Measurements from ENCODE around the gene PIGBOS1.
A peak's percentile ranks its signal among the peaks of the same experiment; 100 is the strongest.
"Not testable (repeated sequence)": the region's sequence is repeated elsewhere in the genome, so short reads cannot be mapped to it uniquely, and the experiment has no call there.

Gene PIGBOS1, protein sequence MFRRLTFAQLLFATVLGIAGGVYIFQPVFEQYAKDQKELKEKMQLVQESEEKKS

DNA sequence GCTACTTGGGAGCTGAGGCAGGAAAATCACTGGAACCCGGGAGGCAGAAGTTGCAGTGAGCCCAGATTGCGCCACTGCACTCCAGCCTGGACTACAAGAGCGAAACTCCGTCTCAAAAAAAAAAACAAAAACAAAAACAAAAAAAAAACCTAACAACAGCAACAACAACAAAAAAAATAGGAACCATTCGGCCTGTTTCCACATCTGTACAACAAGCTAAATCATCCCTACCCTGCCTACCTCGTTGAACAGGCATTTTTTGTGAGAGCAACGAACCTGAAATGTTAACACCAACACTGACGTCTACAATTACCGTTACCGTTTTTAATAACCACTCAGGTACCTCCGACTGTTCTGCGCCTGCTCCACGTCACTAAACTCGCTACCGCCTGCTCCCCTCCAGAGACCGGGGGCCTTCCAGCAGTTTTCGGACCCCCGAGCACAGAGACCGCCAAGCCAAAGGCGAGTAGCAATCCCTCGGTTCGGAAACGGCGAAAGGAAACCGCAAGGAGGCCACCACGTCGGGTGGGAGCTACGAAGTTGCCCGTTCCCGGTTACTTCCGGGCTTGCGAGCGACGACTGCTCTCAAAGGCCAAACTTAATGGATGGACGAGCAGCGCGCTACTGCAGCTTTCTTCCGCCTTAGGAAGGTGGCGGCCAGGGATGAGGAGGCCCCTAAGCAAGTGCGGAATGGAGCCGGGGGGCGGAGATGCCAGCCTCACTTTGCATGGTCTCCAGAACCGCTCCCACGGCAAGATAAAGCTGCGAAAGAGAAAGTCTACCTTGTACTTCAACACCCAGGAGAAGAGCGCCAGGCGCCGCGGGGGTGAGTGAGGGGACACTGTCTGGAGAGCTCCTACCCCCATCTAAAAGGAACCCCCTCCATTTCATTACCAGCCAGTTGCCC lies at the start of gene PIGBOS1, which contains the start of gene PIGB:
Gene PIGBOS1 (minus strand): TSS at position 536 of the 907 bp plus-strand sequence. CDS start 1,331 bp downstream, outside the sequence.
Gene PIGB (plus strand): TSS at position 635 of the 907 bp plus-strand sequence. CDS start 29 bp downstream, at position 664.
- DNase-seq, result peak; percentile 89

DNA sequence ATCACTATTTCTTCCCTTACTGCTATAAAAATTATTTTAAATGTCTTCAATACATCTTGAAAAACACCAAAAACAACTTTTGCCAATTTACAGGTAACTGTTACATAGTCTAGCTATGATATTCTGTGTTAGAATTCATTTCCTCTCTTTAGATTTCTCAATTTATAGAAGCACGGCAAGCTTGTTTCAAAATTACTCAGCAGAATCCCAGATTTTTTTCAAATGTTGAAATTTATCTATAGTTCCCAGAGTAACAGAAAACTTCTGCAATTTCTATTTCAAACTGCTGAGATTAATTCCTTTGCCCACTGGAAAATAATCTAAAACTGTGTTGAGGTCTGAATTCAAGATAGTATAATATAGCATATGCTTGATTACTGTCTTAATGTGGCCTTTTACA lies 48.1 kb upstream of the PIGBOS1 start:
- DNase-seq, result no peak

DNA sequence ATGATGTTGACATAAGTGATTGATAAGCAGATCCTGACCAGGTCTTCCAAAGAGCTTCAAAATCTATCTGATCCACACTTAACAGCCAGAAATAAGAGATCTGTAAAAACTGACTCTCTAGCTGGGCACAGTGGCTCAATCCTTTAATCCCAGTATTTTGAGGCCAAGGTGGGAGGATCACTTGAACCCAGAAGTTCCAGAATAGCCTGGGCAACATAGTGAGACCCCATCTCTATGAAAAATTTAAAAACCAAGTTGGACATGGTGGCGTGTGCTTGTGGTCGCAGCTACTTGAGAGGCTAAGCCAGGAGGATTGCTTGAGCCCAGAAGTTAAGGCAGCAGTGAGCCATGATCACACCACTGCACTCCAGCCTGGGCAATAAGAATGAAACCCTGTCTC lies 43.7 kb upstream of the PIGBOS1 start:
- DNase-seq, result no peak

DNA sequence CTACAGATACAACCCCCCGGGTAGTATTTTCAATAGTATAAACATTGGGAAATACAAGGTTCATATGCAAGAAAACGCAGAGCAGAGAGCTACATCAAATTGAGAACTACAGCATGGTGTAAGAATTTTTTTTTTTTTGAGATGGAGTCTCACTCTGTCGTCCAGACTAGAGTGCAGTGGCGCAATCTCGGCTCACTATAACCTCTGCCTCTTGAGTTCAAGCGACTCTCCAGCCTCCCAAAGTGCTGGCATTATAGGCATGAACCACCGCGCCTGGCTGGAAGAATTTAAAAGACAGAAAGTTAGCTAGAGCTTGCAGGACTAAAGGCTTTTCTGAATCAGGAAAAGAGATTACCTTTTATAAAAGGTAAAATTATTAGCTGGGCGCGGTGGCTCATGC lies 42.1 kb upstream of the PIGBOS1 start:
- no peak for DNase-seq

DNA sequence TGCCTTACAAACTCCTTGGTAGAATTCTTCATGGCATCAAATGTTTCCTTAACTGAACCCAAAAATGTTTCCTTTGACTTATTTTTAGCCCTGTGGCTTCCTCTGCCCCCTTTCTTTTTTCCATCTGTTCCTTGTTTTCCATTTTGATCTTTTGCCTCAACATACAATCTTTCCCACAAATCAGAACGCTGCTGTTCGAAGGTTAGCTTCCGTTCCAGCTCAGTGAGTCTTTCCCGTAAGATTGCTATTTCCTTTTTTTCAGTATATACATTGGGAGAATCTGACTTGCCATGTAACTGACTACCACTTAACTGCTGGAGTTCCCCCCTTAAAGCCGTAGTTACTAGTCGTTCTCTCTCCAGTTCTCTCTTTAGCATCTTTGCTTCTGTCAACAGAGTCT lies 41.3 kb upstream of the PIGBOS1 start:
- no peak for DNase-seq

DNA sequence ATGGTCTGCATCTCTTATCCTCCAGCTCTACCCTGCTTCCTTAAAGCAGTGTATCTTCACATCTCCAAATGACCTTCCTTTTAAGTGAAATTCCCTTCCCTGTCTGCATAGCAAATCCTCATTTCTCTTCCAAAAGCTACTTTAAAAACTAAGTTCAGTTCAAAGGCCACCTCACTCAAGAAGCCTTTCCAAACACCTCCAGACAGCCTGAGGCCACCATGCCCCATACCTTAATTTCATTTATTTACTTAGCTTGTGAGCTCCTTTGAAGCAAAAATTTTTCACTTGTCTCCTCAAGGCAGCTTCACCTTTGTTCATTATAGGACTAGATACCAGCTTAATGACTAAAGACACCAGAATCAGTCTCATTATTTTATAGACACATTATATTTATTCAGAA lies 39.5 kb upstream of the PIGBOS1 start:
- no peak for DNase-seq

DNA sequence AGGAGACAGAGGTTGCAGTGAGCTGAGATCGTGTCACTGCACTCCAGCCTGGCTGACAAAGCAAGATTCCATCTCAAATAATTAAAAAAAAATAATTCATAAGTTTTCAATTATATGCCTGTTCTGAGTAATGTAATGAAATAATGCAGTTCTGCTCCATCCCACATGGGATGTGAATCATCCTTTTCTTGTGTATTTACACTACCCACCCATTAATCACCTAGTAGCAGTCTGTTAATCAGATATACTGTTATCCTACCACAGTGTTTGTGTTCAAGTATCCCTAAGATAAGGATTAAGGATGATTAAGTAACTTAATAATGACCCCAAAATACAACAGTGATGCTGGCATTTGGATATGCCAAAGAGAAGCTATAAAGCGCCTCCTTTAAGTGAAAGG lies 38.9 kb upstream of the PIGBOS1 start:
- DNase-seq, result no peak

DNA sequence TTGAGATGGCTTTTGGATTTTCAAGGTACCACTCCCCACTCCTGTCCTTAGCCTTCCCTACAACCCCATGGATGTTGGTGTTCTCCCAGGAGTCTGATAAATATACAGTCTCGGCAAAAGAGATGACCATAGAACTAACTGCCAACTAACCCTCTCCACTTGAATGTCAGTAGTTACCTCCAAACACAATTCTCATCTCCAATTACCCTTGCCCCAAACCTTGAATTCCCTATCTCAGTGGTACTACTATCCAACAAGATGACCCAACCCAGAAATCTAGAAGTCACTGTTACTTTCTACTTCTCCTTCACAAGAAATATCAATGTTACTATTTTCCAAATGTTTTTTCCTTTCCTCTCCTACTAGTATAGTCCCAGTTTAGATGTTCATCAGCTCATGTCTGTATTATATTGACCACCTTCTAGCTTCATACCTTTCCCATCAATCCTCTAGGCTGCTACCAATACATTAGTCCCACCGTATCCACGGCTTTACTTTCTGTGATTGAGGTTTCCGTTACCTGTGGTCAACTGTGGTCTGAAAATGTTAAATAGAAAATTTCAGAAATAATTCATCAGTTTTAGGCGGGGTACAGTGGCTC lies 38.2 kb upstream of the PIGBOS1 start:
- no peak for DNase-seq

DNA sequence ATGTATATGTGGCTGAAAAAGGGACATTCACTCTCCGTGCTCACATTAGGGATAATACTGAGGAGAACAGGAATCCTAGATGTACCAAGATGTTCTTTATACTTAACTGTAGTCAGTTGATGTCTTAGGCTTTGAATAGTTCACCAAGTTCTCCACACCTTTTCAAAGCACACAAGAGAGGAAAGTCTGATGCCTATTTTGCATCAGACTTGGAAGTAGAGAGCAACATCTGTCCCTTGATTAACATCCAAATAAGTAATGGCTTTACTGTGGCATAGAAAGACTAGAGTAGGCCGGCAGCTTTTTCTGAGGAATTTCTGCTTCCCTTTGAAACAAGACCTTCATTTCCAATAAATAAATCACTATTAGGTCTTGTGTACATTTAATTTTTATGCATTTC lies 34.1 kb upstream of the PIGBOS1 start:
- no peak for DNase-seq

DNA sequence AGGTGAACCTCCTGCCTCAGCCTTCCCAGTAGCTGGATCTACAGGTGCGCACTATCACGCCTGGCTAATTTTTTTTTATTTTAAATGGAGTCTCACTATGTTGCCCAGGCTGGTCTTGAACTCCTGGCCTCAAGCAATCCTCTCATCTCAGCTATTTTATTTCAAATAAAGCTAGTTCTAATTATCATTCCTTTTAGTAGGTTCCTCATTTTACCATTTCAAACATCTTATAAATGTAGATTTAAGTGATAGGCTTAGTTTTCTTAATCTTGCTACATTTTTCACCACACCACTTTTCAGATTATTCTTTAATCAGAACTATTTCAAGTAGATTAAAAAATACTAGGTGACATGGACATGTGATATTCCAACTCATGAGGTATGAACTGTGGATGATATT lies 30.4 kb upstream of the PIGBOS1 start:
- DNase-seq, result no peak

DNA sequence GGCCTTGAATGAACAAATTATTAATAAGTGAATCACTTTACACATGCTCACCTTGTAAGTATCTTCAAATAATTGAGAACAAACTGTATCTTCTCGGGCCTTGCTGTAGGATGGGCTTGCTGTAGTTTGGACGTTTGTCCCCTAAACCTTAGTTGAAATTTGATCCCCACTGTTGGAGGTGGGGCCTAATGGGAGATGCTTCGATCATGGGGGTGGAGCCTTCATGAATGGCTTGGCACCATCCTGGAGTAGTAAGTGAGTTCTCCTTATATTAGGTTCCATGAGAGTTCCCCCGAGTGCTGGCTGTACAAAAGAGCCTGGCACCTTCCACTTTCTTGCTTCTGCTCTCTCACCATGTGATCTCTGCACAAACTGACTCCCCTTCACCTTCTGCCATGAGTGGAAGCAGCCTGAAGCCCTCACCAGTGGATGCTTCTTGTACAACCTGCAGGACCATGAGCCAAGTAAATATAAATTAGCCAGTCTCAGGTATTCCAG lies 29.4 kb upstream of the PIGBOS1 start:
- DNase-seq, result no peak

DNA sequence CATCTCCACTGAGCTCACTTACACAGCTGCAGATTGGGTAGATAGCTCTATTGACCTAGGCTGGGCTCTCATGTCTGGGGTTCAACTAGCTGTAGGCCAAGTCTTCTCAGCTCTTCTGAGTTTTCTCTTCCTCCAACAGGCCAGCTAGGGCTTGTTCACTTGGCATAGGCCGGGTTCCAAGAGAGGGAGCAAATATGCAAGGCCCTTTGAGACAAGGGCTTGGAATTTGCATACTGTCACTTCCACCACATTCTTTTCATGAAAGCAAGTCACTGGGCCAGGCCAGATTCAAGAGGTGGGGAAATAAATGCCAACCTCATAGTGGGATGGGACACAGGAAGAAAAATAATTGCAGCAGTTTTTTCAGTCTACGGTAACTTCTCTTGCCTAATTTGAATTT lies 25.3 kb upstream of the PIGBOS1 start:
- no peak for DNase-seq

DNA sequence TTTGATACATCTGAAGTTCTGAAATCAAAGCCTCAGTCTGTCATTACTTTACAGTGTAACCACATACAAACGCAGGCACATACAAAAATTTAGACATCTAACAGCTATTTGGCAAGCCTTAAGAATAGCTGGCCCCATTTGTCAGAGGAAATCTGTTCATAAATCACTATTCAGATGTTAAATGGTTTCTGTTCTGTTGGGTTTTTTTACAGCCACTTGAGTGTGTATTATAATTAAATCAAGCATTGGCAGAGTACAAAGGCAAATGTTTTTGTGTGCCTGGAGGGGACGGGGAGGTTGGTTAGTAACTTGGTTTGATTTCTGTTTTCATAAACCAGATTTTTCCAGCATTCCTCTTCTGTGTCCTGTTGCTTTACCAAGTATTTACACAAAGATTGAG lies 24.2 kb upstream of the PIGBOS1 start:
- no peak for DNase-seq

DNA sequence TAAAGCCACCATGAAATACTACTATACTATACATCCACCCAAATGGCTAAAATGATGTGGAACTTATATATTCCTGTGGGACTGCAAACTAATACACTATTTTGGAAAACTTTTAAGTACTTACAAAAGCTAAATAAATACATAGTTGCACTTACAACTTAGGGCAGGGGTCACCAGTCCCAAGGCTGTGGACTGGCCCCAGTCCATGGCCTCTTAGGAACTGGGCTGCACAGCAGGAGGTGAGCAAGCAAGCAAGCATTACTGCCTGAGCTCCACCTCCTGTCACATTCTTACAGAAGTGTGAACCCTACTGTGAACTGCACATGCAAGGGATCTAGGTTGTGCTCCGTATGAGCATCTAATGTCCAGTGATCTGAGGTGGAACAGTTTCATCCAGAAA lies 18.2 kb upstream of the PIGBOS1 start:
- no peak for DNase-seq

DNA sequence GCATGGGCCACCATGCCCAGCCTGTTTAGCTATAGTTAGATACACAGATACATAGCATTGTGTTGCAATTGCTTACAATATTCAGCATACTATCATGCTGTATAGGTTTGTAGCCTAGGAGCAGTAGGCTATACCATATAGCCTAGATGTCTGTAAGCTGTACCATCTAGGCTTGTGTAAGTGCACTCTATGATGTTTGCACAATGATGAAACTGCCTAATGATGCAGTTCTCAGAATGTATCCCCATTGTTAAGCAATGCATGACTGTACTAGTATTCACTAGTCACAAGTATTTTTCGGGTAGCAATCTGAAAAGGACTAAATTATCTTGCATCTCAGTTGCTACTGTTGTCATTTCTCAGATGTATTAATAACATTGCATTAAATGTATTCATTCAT lies 16.1 kb upstream of the PIGBOS1 start:
- DNase-seq, result no peak

DNA sequence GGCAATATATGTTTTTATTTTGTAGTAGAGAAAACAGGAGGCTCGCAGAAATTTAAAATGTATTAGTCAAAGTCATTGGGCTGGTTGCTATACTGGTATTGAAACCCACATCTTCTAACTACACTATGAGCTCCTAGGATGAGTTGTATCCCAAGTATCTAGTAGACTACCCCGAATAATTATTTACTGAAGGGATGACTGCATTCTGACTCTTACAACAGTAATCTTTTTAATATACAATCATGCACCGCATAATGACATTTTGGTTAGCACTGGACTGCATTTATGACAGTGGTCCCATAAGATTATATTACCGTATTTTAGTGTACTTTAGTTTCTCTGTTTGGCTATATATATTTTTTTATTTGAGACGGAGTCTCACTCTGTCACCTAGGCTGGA lies 15.4 kb upstream of the PIGBOS1 start:
- no peak for DNase-seq

DNA sequence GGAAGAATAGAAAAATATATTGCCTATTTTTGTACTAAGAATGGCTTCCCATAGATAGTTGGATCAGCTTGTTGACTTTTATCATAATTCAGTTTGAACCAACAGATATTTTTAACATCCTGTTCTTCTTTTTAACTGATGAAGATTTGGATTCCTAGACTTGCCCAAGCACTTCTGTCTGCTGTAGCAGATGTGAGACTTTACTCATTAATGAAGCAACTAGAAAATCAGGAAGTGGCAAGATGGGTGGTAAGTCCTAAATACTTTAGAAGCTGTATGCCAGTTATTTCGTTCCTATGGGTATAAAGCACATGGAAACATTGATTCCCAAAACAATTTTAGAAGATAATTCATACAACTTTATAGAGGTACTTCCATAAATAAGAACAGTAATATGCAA lies 8.5 kb upstream of the PIGBOS1 start:
- no peak for DNase-seq

DNA sequence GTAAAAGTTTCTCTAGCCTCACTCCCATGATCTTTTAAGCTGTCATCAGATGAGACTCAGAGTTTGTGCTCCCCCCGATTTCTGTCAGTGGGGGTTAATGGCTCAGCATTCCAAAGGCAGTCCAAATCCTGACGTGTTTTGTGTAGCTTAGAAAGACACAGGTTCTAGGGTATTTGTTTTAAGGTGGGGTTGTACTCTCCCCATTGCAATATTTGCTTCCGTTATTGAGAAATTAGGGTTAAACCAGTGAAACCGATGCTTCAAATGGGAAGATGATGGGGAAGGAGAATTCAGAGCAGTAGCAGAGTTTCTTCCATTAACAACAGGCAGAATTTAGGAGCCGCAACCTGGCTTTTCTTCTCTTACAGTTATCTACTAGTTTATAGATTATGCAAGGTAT lies 3.5 kb upstream of the PIGBOS1 start:
- no peak for DNase-seq

DNA sequence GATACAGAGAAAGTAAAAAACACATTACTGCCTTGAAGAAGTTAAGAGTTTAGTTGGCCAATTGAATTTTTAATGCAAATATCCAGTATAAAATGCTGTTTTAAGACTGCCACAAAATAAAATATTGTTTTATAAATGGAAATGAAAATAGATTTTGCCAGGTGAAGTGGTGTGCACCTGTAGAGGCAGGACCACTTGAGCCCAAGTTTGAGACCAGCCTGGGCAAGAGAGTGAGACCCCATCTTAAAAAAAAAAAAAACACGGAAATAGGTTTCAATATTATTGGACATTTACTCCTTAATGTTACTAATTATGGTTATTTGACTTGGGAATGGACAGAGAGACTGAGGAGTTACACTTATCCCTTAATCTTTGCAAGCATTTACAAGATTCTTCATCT lies 2.0 kb upstream of the PIGBOS1 start:
- DNase-seq, result no peak

DNA sequence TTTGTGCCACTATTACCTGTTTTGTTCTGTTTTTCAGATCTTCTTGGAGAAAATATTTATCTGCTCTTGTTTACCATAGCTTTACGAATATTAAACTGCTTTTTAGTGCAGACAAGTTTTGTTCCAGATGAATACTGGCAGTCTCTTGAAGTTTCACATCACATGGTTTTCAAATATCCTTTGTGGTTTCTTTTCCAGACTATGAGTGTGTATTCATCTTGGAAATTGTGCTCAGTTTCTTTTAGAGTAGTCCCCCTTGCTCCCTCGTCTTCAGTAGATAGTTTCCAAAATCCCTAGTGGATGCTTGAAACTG lies 1.3 kb upstream of the PIGBOS1 start:
- DNase-seq, result no peak

DNA sequence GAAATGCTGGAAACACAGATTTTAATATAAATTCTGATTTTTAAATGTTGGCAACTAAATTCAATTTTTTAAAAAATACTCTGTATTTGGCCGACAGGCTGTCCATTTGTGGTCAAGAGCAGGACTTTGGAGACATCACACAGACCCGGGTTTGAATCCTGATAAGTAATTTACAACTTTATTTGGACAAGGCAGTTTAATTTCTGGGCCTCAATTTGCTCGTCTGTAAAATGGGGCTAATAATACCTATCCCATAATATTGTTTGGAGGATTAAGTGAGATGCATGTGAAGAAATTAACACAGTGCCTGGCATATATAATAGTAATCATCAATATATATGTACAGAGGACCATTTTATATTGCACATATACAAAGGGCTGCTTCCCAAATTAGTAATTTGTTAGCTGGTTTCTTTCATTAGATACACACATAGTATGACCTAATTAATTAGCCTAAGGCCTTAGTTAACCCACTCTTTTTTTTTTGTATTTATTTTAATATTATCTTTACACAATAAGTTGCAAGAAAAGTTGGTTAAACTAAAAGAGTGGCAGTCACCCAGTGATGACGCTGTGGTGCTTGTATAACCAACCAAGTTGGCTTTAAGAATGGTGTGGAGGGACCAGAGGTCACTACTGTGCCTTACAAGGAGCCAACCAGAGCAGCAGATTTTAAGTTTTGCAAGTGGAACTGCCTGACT lies 764 bp upstream of the PIGBOS1 start:
- DNase-seq, result no peak

DNA sequence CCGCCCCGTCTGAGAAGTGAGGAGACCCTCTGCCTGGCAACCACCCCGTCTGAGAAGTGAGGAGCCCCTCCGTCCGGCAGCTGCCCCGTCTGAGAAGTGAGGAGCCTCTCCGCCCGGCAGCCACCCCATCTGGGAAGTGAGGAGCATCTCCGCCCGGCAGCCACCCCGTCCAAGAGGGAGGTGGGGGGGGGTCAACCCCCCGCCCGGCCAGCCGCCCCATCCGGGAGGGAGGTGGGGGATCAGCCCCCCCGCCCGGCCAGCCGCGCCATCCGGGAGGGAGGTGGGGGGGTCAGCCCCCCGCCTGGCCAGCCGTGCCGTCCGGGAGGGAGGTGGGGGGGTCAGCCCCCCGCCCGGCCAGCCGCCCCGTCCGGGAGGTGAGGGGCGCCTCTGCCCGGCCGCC lies 16.1 kb downstream of the PIGBOS1 start:
- not testable (repeated sequence) for DNase-seq

DNA sequence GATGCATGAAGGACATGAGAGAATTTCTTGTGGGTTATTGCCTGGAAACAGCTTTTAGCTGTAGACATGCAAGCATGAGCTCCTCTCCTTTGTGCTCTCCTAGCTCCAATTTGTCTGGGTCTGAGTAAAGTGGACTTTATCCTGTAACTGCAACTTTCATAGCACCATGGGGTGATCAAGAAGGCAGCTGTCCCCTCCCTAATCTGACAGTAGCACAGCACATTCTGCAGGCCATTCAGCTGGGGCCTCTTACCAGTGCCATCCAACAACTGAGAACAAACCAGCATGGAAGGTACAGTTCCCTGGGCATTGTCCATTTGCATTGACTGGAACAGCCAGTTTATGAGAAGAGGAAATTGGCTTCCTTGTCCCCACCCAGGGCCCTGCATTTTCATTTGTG lies 21.6 kb downstream of the PIGBOS1 start:
- no peak for DNase-seq
